NOMO-1 treated with DMSO at 0.1 percent for 48 hours (cell line): ENCODE measurements around the gene PRDM2.
"Not testable (repeated sequence)": the region's sequence is repeated elsewhere in the genome, so short reads cannot be mapped to it uniquely, and the experiment has no call there.

Source experiments
- DNase-seq: peaks from one replicate; lab custom pipeline; 2025; ENCODE audit not compliant: unreplicated experiment; lab: John Stamatoyannopoulos, UW

The PRDM2 gene

GRCh38 chr1:13697738-13698137 lies 2.2 kb upstream of the PRDM2 start:
- DNase-seq, result no peak

GRCh38 chr1:13699510-13699909 lies 478 bp upstream of the PRDM2 start:
- no peak for DNase-seq

- no peak for DNase-seq
These were observed 708 bp downstream of the PRDM2 start for GRCh38 chr1:13700521-13701270.

DNA sequence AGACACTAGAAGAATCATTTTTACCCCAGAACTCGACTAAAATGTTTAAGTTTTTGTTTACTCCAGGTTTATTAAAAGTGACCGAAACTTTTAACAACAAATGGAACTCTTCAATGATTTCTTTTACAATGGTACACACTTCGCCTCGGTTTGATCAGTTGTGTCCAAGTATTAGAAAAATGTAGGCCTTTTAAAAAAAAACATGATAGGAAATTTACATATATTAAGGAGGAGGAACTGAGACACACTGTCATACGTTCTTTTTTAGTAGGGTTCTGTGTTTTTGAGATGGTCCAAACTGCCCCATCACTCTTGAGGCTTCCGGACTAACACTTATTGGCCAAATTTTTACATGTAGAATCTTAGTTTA lies 1.3 kb downstream of the PRDM2 start:
- DNase-seq, result no peak

DNA sequence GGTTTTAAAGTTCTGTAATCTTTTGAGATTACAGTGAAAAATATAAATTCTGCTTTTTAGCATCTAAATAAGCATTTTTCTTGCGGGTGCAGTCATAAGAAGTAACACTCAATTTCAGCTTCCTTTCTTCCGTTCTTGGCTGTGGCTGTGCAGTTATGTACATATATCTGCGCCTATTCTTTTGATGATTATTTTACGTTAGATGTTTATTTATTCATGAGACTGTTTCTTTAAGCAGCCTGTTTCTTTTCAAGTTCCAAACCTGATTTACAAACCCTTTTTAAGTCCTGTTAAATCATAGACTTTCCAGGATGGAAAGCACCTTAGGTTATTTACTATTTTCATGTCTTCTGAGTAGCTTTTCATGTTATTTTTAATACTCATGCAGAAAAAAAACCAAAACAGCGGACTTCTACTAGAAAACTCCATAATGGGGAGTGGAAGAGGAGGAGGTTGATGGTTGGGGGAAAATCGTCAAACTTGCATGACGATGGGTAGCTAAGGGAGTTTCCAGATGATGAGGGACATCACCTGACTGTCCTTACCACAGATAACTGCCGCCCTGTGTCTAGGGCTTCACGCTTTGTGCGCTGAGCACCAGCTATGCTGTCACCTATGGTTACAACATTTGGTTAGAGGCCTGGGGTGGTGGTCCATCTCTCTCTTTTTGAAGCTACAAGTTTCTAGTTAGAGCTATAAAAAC lies 2.6 kb downstream of the PRDM2 start:
- no peak for DNase-seq

DNA sequence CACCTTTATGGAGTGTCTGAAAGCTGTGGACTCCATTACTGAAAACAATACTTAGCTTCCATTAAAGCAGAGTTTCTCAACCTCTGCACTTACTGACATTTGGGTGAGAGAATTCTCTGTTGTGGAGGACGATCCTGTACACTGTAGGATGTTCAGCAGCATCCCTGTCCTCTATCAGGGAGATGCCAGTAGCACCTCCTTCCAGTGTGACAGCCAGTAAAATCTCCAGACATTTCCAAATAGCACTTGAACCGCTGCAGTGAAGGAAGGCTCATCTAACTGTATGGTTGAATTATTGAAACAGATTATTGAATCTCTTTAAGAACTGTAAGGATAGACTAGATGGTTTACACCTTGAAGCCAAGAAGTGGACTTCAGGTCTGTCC lies 3.1 kb downstream of the PRDM2 start:
- DNase-seq, result no peak

- DNase-seq, result no peak
These were observed 3.8 kb downstream of the PRDM2 start for GRCh38 chr1:13703558-13704490.

GRCh38 chr1:13706046-13706445 lies 6.1 kb downstream of the PRDM2 start:
- DNase-seq, result no peak

GRCh38 chr1:13707164-13707563 lies 7.2 kb downstream of the PRDM2 start:
- DNase-seq, result no peak

DNA sequence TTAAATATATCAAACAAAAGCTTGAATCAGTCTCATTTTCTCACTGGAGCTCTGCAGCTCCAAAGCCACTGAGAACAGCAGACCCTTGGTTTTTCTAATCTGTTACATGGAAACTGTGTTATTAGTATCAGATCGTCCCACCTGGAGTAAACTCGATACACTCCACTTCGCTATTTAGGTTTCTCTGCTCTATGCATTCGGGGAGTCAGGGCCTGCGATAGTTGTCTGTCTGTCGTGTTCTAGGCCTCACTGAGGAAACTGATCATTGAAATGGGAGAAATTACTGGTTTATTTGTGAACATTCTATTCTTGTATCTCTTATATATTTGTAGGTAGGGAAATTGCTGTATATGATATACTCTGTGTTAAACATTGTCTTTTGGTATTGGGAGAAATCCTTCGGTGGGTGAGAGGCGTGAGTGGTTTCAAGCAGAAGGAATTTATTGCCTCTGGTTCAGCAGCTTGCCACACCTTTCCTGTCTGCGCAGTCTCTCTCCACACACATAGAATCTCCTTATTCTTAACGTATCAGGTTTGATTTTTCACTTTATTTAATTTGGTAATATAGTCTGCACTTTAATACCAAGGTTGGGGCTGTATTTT lies 8.5 kb downstream of the PRDM2 start:
- DNase-seq, result no peak

GRCh38 chr1:13710086-13710485 lies 10.1 kb downstream of the PRDM2 start:
- DNase-seq, result no peak

DNA sequence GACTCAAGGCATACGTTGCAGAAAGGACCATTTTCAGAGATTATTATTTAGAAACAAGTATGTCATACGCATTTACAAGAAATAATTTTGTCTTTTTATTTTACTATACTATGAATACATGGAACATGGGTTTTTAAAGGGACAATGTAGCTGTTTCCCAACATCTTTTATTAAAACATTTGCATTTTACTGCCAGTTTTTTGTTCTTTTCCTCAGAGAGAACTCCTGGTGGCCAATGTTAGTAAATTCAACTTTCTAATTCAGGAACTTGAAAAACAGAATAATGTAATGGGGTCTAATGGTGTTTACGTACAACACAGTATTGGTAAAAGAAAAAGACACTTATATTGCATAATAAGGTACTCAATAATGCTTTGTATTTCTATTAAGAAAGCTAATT lies 14.9 kb downstream of the PRDM2 start:
- DNase-seq, result no peak

DNA sequence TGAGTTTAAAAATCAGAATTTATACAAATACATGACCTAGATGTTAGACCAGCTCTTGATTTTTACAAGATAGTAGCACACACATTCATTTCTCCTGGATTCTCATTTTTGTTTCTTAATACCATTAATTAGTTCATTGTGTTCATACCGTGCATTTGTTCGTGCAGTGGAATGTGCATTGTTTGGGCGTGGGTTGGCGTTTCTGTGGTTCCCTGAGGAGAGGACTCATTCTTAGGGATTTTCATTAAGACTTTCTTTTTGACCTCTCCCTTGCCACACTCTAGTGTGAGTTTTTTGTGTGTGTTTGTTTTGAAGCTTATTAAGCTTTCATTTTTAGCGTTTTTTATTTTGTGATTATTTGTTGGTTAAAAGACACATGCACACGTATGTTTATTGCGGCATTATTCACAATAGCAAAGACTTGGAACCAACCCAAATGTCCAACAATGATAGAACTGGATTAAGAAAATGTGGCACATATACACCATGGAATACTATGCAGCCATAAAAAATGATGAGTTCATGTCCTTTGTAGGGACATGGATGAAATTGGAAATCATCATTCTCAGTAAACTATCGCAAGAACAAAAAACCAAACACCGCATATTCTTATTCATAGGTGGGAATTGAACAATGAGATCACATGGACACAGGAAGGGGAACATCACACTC lies 15.8 kb downstream of the PRDM2 start:
- DNase-seq, result not testable (repeated sequence)

- no peak for DNase-seq
These were observed 22.9 kb downstream of the PRDM2 start for GRCh38 chr1:13722808-13723360.

- DNase-seq, result peak; percentile 71
These were observed 23.8 kb downstream of the PRDM2 start for GRCh38 chr1:13723810-13724209.

DNA sequence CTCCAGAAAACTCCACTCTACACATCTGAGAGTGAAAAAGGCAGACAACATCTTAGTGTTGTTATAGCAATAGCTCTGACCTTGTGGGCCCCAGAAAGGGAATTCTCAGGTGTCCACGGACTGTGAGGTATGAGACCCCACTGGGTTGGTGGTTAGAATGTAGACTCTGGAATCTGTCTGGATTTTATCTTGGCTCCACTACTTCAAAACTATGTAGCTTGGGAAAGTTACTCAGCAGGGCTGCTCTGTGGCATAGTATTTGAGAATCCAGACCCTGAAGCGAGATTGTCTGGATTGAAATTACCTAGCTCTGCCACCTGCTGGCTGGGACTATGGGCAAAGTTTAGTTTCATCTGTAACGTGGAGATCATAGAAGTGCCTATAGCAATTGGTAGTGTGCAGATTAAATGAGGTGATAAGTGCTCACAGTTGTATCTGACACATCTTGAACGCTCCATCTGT lies 25.8 kb downstream of the PRDM2 start:
- DNase-seq, result no peak

- no peak for DNase-seq
These were observed 28.2 kb downstream of the PRDM2 start for GRCh38 chr1:13728091-13728715.

GRCh38 chr1:13730291-13730690 lies 30.3 kb downstream of the PRDM2 start:
- no peak for DNase-seq

GRCh38 chr1:13730751-13731482 lies 30.9 kb downstream of the PRDM2 start:
- no peak for DNase-seq
